ENCODE data around the gene SCTR.

SCTR gene

DNA sequence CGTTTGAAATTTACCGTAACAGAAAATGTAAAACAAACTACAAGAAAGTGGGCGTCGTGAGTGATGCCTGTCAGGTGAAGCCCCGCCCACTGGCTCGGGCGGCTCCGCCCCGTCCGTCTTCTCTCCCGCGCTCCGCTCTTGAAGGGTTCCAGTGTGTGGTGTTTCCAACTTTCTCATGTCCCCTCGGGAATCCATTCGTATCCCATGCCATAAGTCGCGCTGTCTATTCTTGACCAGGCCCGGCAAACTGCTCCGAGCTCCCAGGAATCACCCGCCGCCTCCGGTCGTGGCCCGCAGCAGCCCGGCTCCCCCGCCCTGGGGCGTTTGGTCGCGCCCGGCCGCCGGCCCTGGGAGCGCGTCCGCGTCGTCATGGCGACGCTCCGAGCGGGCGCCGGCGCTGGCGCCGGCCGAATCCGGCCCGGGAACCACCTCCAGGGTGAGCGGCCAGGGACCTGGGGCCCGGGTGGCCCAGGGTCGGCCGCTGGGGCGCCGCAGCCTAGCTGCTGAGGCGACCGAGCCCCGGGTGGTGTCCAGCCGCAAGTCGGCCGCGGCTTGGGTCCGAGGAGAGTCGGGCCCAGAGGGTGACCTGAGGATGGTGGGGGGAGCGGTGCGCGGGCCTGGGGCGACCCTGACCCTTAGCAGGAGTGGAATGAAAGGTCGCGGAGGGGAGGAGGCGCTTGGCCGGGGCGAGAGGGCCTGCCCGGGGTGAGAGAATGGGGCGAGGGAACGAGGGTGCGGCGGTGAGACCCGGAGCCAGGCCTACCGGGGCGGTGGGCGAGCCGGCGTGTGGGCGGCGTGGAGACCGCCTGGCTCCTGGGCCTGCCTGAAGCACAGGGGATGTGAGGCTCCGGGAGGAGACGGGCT, 20.0 kb upstream of the SCTR start, which contains the start of gene CFAP221:
TSS of gene CFAP221 (plus strand) at position 375 of the 864 bp plus-strand sequence. CDS start 1,683 bp downstream, outside the sequence.
- peaks cover 3 to 8% of the 10 kb centered on the region in 2 experiments for H3K4me1 ChIP-seq (ENCODE audit: control insufficient read depth in 1 of 2, insufficient read depth in 2 of 2, low read length in 2 of 2)
- peak within 1 kb of the TSS; percentile 74 for H3K9ac ChIP-seq (ENCODE audit: low read length)
- peak within 1 kb of the TSS; percentile 90 for H2BK120ac ChIP-seq (ENCODE audit: insufficient read depth, low read length, poor library complexity)
- DNase-seq, result peak; percentile 74 to 91
- peak within 1 kb of the TSS; percentile 76 for H3K4me3 ChIP-seq (ENCODE audit: low read depth, low read length)
- no peak within 1 kb of the TSS for H2AK5ac ChIP-seq (ENCODE audit: low read length)
- H2AFZ ChIP-seq (ENCODE audit: insufficient read depth, low read length, poor library complexity), result peak within 1 kb of the TSS; percentile 99
- peak within 1 kb of the TSS; percentile 91 for H3K4me2 ChIP-seq (ENCODE audit: low read length)
- peak within 1 kb of the TSS; percentile 75 for H3K27ac ChIP-seq (ENCODE audit: low read depth, low read length)
- H4K8ac ChIP-seq (ENCODE audit: low read depth, low read length), result peak within 1 kb of the TSS; percentile 78
- no peaks in the 10 kb centered on the region for H3K27me3 ChIP-seq (ENCODE audit: insufficient read depth, low read length)
- peak within 1 kb of the TSS; percentile 89 for H3K14ac ChIP-seq (ENCODE audit: low read length)
- H2BK12ac ChIP-seq (ENCODE audit: low read length), result no peak within 1 kb of the TSS
- H3K4ac ChIP-seq (ENCODE audit: low read depth, low read length), result no peak within 1 kb of the TSS
- no peak within 1 kb of the TSS for H4K91ac ChIP-seq (ENCODE audit: low read depth, low read length)
- WGBS (ENCODE audit: extremely low coverage, insufficient coverage, insufficient read length), result no CpG with 5 or more reads among the region's 89 CpGs
- H2BK5ac ChIP-seq (ENCODE audit: low read depth, low read length, poor library complexity), result peak within 1 kb of the TSS; percentile 88
- peaks cover 2% of the 10 kb centered on the region for H3K9me3 ChIP-seq (ENCODE audit: insufficient read depth, low read depth, low read length)
- peaks cover 6% of the 10 kb centered on the region for H3K79me1 ChIP-seq (ENCODE audit: low read length)
- H3K18ac ChIP-seq (ENCODE audit: low read length), result peak within 1 kb of the TSS; percentile 86
- H4K12ac ChIP-seq (ENCODE audit: low read depth, low read length), result peak within 1 kb of the TSS; percentile 4
- peak within 1 kb of the TSS; percentile 17 for H3K23ac ChIP-seq (ENCODE audit: low read length)
- H3K79me2 ChIP-seq (ENCODE audit: control insufficient read depth, insufficient read depth, low read length, poor library complexity), result peaks cover 5% of the 10 kb centered on the region
- no peaks in the 10 kb centered on the region for H3K36me3 ChIP-seq (ENCODE audit: control insufficient read depth in 1 of 2, insufficient read depth in 2 of 2, low read length in 2 of 2)

DNA sequence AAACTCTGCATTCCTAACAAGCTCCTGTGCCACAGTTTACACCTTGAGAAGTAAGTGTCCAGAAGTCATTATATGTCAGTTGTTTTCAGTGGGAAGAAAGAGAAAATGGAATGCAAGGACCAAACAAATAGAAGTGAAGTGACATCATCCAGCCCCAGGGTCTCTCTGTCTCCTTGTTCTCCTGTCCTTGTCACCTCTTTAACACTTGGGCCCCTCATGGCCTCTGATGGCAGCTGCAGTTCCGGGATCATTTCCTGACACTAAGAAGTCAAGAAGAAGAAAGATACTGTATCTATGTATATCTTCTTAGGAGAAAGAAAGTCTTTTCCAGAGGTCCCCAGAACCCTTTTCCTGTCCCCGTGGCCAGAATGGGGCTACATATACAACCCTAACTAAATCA, 17.2 kb upstream of the SCTR start:
- Histone ChIP-seq H3K4me1 (ENCODE audit: control insufficient read depth in 1 of 2, insufficient read depth in 2 of 2, low read length in 2 of 2) (peaks cover 3 to 8% of the 10 kb centered on the region in 2 experiments), H3K14ac (ENCODE audit: low read length) (no peak overlapping the region), H2AK5ac (ENCODE audit: low read length) (no peak overlapping the region), H2BK120ac (ENCODE audit: insufficient read depth, low read length, poor library complexity) (no peak overlapping the region), H3K79me2 (ENCODE audit: control insufficient read depth, insufficient read depth, low read length, poor library complexity) (peaks cover 5% of the 10 kb centered on the region), H3K9me3 (ENCODE audit: insufficient read depth, low read depth, low read length) (peaks cover 6% of the 10 kb centered on the region), H4K8ac (ENCODE audit: low read depth, low read length) (no peak overlapping the region), H3K36me3 (ENCODE audit: control insufficient read depth in 1 of 2, insufficient read depth in 2 of 2, low read length in 2 of 2) (no peaks in the 10 kb centered on the region), H2AFZ (ENCODE audit: insufficient read depth, low read length, poor library complexity) (no peak overlapping the region), H3K23ac (ENCODE audit: low read length) (no peak overlapping the region), H3K79me1 (ENCODE audit: low read length) (peaks cover 6% of the 10 kb centered on the region), H2BK12ac (ENCODE audit: low read length) (no peak overlapping the region), H4K91ac (ENCODE audit: low read depth, low read length) (no peak overlapping the region), H3K4ac (ENCODE audit: low read depth, low read length) (no peak overlapping the region), H3K4me2 (ENCODE audit: low read length) (no peak overlapping the region), H2BK5ac (ENCODE audit: low read depth, low read length, poor library complexity) (no peak overlapping the region), H3K9ac (ENCODE audit: low read length) (no peak overlapping the region), H3K27ac (ENCODE audit: low read depth, low read length) (no peak overlapping the region), H3K18ac (ENCODE audit: low read length) (no peak overlapping the region), H3K27me3 (ENCODE audit: insufficient read depth, low read length) (no peaks in the 10 kb centered on the region), H4K12ac (ENCODE audit: low read depth, low read length) (no peak overlapping the region), H3K4me3 (ENCODE audit: low read depth, low read length) (no peak overlapping the region)
- no CpG with 5 or more reads among the region's 2 CpGs for WGBS (ENCODE audit: extremely low coverage, insufficient coverage, insufficient read length)
- DNase-seq, result peak in 1 of 2 donors; percentile 13

DNA sequence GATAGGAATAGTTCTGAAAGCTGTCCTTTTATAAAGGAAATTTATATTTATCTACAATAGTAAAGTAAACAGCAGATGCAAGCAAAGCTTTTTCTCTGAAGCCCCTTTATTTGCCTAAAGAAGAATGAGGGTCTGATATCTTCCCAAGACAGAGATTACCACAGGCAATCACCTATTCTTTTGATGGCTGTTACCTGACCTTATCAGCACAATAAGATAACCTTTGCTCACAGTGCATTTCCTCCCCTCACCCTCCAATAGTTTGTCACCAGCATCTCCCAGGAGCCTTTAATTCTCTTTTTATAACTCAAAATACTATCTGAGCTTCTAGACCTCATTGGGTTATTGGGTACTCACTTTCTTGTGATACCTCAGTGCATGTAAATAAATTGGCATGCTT, 13.5 kb upstream of the SCTR start:
- Histone ChIP-seq H4K12ac (ENCODE audit: low read depth, low read length) (no peak overlapping the region), H3K4me2 (ENCODE audit: low read length) (no peak overlapping the region), H3K4ac (ENCODE audit: low read depth, low read length) (no peak overlapping the region), H3K79me2 (ENCODE audit: control insufficient read depth, insufficient read depth, low read length, poor library complexity) (no peaks in the 10 kb centered on the region), H3K9me3 (ENCODE audit: insufficient read depth, low read depth, low read length) (peaks cover 6% of the 10 kb centered on the region), H3K79me1 (ENCODE audit: low read length) (no peaks in the 10 kb centered on the region), H3K18ac (ENCODE audit: low read length) (no peak overlapping the region), H2BK12ac (ENCODE audit: low read length) (no peak overlapping the region), H4K8ac (ENCODE audit: low read depth, low read length) (no peak overlapping the region), H3K23ac (ENCODE audit: low read length) (no peak overlapping the region), H4K91ac (ENCODE audit: low read depth, low read length) (no peak overlapping the region), H3K27ac (ENCODE audit: low read depth, low read length) (no peak overlapping the region), H3K36me3 (ENCODE audit: control insufficient read depth in 1 of 2, insufficient read depth in 2 of 2, low read length in 2 of 2) (no peaks in the 10 kb centered on the region), H3K14ac (ENCODE audit: low read length) (no peak overlapping the region), H3K9ac (ENCODE audit: low read length) (no peak overlapping the region), H2AFZ (ENCODE audit: insufficient read depth, low read length, poor library complexity) (no peak overlapping the region), H2AK5ac (ENCODE audit: low read length) (no peak overlapping the region), H3K27me3 (ENCODE audit: insufficient read depth, low read length) (no peaks in the 10 kb centered on the region), H3K4me3 (ENCODE audit: low read depth, low read length) (no peak overlapping the region), H2BK5ac (ENCODE audit: low read depth, low read length, poor library complexity) (no peak overlapping the region), H2BK120ac (ENCODE audit: insufficient read depth, low read length, poor library complexity) (no peak overlapping the region), H3K4me1 (ENCODE audit: control insufficient read depth in 1 of 2, insufficient read depth in 2 of 2, low read length in 2 of 2) (peaks cover 0 to 4% of the 10 kb centered on the region in 2 experiments)
- no peak for DNase-seq

DNA sequence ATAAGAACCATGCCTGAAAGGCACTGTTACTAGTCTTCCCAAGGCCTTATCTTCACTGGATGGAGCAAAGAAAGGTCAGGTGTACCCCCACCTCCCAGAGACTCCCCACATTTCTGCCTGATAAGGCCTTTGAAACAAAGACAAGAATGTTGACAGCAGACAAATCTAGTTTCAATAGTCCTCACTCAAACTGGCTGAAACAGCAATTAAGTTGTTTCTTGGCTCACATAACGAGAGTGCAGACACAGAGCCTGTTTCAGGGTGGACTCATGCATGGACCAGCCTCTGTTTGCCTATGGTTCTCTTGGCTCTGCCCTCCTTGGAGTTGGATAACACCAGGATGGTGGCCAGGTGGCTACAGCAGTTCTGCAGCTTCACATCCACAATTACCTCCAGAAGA, 12.4 kb upstream of the SCTR start:
- Histone ChIP-seq H2BK12ac (ENCODE audit: low read length) (no peak overlapping the region), H4K8ac (ENCODE audit: low read depth, low read length) (no peak overlapping the region), H3K9me3 (ENCODE audit: insufficient read depth, low read depth, low read length) (peaks cover 6% of the 10 kb centered on the region), H2BK5ac (ENCODE audit: low read depth, low read length, poor library complexity) (no peak overlapping the region), H3K4me3 (ENCODE audit: low read depth, low read length) (no peak overlapping the region), H3K9ac (ENCODE audit: low read length) (no peak overlapping the region), H3K79me1 (ENCODE audit: low read length) (no peaks in the 10 kb centered on the region), H2AFZ (ENCODE audit: insufficient read depth, low read length, poor library complexity) (no peak overlapping the region), H3K14ac (ENCODE audit: low read length) (no peak overlapping the region), H3K27me3 (ENCODE audit: insufficient read depth, low read length) (no peaks in the 10 kb centered on the region), H3K27ac (ENCODE audit: low read depth, low read length) (no peak overlapping the region), H4K91ac (ENCODE audit: low read depth, low read length) (no peak overlapping the region), H3K18ac (ENCODE audit: low read length) (no peak overlapping the region), H2BK120ac (ENCODE audit: insufficient read depth, low read length, poor library complexity) (no peak overlapping the region), H3K23ac (ENCODE audit: low read length) (no peak overlapping the region), H3K4ac (ENCODE audit: low read depth, low read length) (no peak overlapping the region), H4K12ac (ENCODE audit: low read depth, low read length) (no peak overlapping the region), H3K4me2 (ENCODE audit: low read length) (no peak overlapping the region), H3K4me1 (ENCODE audit: control insufficient read depth in 1 of 2, insufficient read depth in 2 of 2, low read length in 2 of 2) (peaks cover 0 to 3% of the 10 kb centered on the region in 2 experiments), H2AK5ac (ENCODE audit: low read length) (no peak overlapping the region), H3K79me2 (ENCODE audit: control insufficient read depth, insufficient read depth, low read length, poor library complexity) (no peaks in the 10 kb centered on the region), H3K36me3 (ENCODE audit: control insufficient read depth in 1 of 2, insufficient read depth in 2 of 2, low read length in 2 of 2) (no peaks in the 10 kb centered on the region)
- WGBS (ENCODE audit: extremely low coverage, insufficient coverage, insufficient read length), result no CpG with 5 or more reads among the region's 1 CpG
- DNase-seq, result no peak

Data from trophoblast cell (in vitro differentiated cells and primary cell).